CD4-positive, alpha-beta memory T cell (primary cell): ENCODE data around the gene METAP1D. TPM values are rescaled to one million over a fixed set of nuclear protein-coding genes. Genes with fewer than 3 reads are reported as not detected.

ENCODE experiments used
- CTCF ChIA-PET: fragments of 350-600 bp; sonication (Branson Sonifier 250); formaldehyde crosslinking; loops from one replicate; lab custom pipeline; 2021; ENCODE audit warnings: inconsistent platforms; ENCODE audit not compliant: partially characterized antibody; lab: Charles Lee
- POLR2A ChIA-PET: fragments of 350-600 bp; sonication (Branson Sonifier 250); formaldehyde crosslinking; loops from one replicate; lab custom pipeline; 2021; ENCODE audit not compliant: partially characterized antibody; lab: Charles Lee
- DNase-seq, 5 donors: peaks; one replicate each; pipeline versions ENCODE4 v3.0.0 to v3.0.0-alpha.2; 2020 to 2022; ENCODE audit warnings: mixed read lengths in 1 of 5
- H3K27ac ChIP-seq: one replicate; pipeline ENCODE4 v1.7.0; 2013; ENCODE audit warnings: low read depth, low read length
- H3K27me3 ChIP-seq: 2 replicates; pipeline ENCODE4 v1.7.0; 2013; ENCODE audit warnings: mild to moderate bottlenecking, low read length, moderate library complexity; ENCODE audit not compliant: insufficient read depth
- H3K36me3 ChIP-seq: 2 replicates; pipeline ENCODE4 v1.7.0; 2013; ENCODE audit warnings: mild to moderate bottlenecking, low read length, moderate library complexity; ENCODE audit not compliant: insufficient read depth
- H3K4me1 ChIP-seq: 2 replicates; pipeline ENCODE4 v1.7.0; 2013; ENCODE audit warnings: mild to moderate bottlenecking, low read length, moderate library complexity; ENCODE audit not compliant: insufficient read depth
- H3K4me3 ChIP-seq, 2 donors: one replicate each; pipeline ENCODE4 v1.7.0; 2013; ENCODE audit warnings: low read length in 2 of 2, mild to moderate bottlenecking in 1 of 2
- H3K9me3 ChIP-seq, 2 donors: one replicate each; pipeline ENCODE4 v1.7.0; 2013; ENCODE audit warnings: low read length in 2 of 2, control low read depth in 1 of 2; ENCODE audit not compliant: control insufficient read depth in 1 of 2
- H3K27ac Mint-ChIP-seq, 7 donors: one replicate each; pipeline ENCODE4 v1.8.0; 2020 to 2021; ENCODE audit warnings: mixed read lengths in 7 of 7, mild to moderate bottlenecking in 6 of 7, inconsistent platforms in 3 of 7, moderate library complexity in 3 of 7
- H3K27me3 Mint-ChIP-seq, 2 donors: one replicate each; pipeline ENCODE4 v1.8.0; 2020 to 2021; ENCODE audit warnings: mixed read lengths in 2 of 2
- H3K36me3 Mint-ChIP-seq, 2 donors: one replicate each; pipeline ENCODE4 v1.8.0; 2020 to 2021; ENCODE audit warnings: mixed read lengths in 2 of 2, inconsistent platforms in 1 of 2, mild to moderate bottlenecking in 1 of 2
- H3K4me1 Mint-ChIP-seq, 4 donors: one replicate each; pipeline ENCODE4 v1.8.0; 2020 to 2021; ENCODE audit warnings: mixed read lengths in 4 of 4, mild to moderate bottlenecking in 1 of 4
- H3K4me3 Mint-ChIP-seq, 8 donors: one replicate each; pipeline ENCODE4 v1.8.0; 2020 to 2021; ENCODE audit warnings: mixed read lengths in 8 of 8, mild to moderate bottlenecking in 7 of 8, moderate library complexity in 6 of 8, inconsistent platforms in 3 of 8
- H3K9me3 Mint-ChIP-seq, 8 donors: one replicate each; pipeline ENCODE4 v1.8.0; 2020 to 2021; ENCODE audit warnings: mixed read lengths in 8 of 8, mild to moderate bottlenecking in 5 of 8, inconsistent platforms in 3 of 8, moderate library complexity in 1 of 8
- intact Hi-C: fragments of 100-400 bp; cut with micrococcal nuclease; formaldehyde crosslinking; loops from one replicate; pipeline ENCODE4 v1.15.1; 2023
- polyA plus RNA-seq, 2 donors: library from polyadenylated mRNA; unstranded; fragments of 300-500 nt; fragmentation: Illumina TruSeq; gene quantifications; one replicate each; pipeline ENCODE4 v1.2.3, GENCODE V29; 2021
- total RNA-seq, 2 experiments: library from RNA; stranded (reverse); gene quantifications; one replicate each; pipeline ENCODE4 v1.2.3, GENCODE V29; 2021

Gene METAP1D
- total and polyA plus RNA-seq, 4 experiments from 2014 or later, result 3.5 to 7.3 (median 6.5) TPM

DNA sequence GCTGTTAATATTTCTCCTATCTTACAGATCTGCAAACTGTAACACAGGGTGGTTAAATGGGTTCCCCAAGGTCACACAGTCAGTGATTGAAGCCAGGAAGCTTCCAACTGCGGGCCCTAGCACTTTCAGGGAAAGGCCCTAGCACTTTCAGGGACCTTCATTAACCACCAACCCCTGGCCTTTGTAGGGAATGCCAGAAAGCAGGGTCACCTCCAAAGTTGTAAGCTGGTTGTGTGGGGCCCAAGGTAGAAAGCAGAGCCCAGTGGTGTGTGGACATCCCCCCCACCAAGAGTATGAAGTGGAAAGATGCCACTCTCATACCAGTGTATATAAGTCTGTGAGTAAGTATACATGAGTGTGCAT, 98.5 kb downstream of the METAP1D start:
- H3K9me3 Mint-ChIP-seq, result peaks cover 0 to 24% (median 5%) of the 10 kb centered on the region in 8 donors
- peaks cover 56% of the 10 kb centered on the region in 2 donors for H3K27me3 Mint-ChIP-seq
- peaks cover 33 to 74% (median 52%) of the 10 kb centered on the region in 4 donors for H3K4me1 Mint-ChIP-seq
- Histone ChIP-seq H3K9me3 (no peaks in the 10 kb centered on the region), H3K4me1 (peaks cover 97% of the 10 kb centered on the region), H3K4me3 (no peak overlapping the region), H3K27ac (no peak overlapping the region), H3K27me3 (peaks cover 95% of the 10 kb centered on the region), H3K36me3 (no peaks in the 10 kb centered on the region)
- peak in 2 of 5 donors; percentile 9 to 17 for DNase-seq
- H3K4me3 Mint-ChIP-seq, result peak overlapping the region; percentile 7 to 74 (median 58)
- H3K27ac Mint-ChIP-seq, result peak overlapping the region in 4 of 7 donors; percentile 64 to 87 (median 73)
- H3K36me3 Mint-ChIP-seq, result peaks cover 0 to 2% of the 10 kb centered on the region in 2 donors
- CTCF ChIA-PET, result no interaction called here
- intact Hi-C loops, result loop anchor here (5.0 kb wide), 1 partner anchor 1171 kb away; the partner anchor contains the start of gene GORASP2
- POLR2A ChIA-PET, result interaction anchor here (13.6 kb wide), 1 partner anchor 11 kb away, joined by 186 read pairs; the partner anchor contains the start of gene DLX1

DNA sequence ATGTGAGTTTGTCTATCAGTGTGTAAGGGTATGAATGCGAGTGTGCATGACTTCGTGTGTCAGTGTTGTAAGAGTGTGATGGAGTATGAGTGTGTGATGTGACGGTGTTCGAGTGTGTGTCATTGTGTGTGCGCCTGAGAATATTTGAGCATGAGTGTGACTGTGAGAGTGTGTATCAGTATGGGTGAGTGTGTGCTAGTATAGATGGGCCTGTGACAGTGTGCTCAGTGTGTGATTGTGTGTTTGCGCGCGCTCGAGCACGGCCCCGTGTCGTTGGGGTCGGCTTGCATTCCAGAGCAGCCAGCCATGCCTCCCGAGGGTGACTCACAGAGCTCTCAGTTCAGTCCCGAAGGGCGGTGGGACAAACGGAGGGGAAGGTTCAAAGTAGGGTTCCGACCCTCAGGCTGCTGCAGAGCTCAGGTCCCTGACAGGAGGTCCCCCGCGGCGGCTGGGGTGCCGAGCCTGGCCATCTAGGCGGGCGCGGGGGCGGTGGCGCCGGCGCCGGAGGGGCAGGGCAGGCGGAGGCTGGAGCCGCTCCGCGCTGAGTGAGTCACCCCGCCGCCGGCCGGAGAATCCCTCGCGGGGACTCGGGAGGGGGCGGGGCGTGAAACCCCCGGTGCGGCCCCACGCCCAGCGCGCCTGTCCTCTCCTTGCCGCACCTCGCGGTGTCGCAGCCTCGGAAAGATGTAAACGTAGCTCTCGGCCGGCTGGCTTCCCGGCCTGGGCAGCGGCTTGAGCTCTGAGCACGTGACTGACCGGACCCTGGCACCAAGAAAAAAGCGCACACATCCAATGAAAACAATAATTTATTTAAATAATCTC, 99.1 kb downstream of the METAP1D start:
- Histone ChIP-seq H3K9me3 (no peaks in the 10 kb centered on the region), H3K27ac (no peak overlapping the region), H3K4me1 (peaks cover 97% of the 10 kb centered on the region), H3K36me3 (no peaks in the 10 kb centered on the region), H3K4me3 (no peak overlapping the region), H3K27me3 (peaks cover 94% of the 10 kb centered on the region)
- DNase-seq, result peak in 2 of 5 donors; percentile 27 to 45
- CTCF ChIA-PET, result interaction anchor here (1.6 kb wide), 1 partner anchor 15 kb away, joined by 4 read pairs; no protein-coding TSS in a partner anchor
- POLR2A ChIA-PET, result interaction anchor here (13.6 kb wide), 1 partner anchor 11 kb away, joined by 186 read pairs; the partner anchor contains the start of gene DLX1
- H3K4me3 Mint-ChIP-seq, result peak overlapping the region; percentile 7 to 74 (median 58)
- peaks cover 34 to 74% (median 56%) of the 10 kb centered on the region in 4 donors for H3K4me1 Mint-ChIP-seq
- peaks cover 55 to 56% of the 10 kb centered on the region in 2 donors for H3K27me3 Mint-ChIP-seq
- H3K27ac Mint-ChIP-seq, result peak overlapping the region in 5 of 7 donors; percentile 44 to 87 (median 79)
- H3K36me3 Mint-ChIP-seq, result peaks cover 0 to 4% of the 10 kb centered on the region in 2 donors
- intact Hi-C loops, result loop anchor here (5.0 kb wide), 1 partner anchor 1172 kb away; the partner anchor contains the start of gene GORASP2
- peaks cover 0 to 24% (median 4%) of the 10 kb centered on the region in 8 donors for H3K9me3 Mint-ChIP-seq

GRCh38 chr2:172099472-172100079, 99.8 kb downstream of the METAP1D start:
- Histone ChIP-seq H3K27ac (no peak overlapping the region), H3K36me3 (no peaks in the 10 kb centered on the region), H3K4me1 (peaks cover 95% of the 10 kb centered on the region), H3K27me3 (peaks cover 97% of the 10 kb centered on the region), H3K9me3 (no peaks in the 10 kb centered on the region), H3K4me3 (no peak overlapping the region)
- Mint-ChIP-seq H3K27ac (peak overlapping the region in 2 of 7 donors; percentile 41 to 85), H3K36me3 (peaks cover 0 to 6% of the 10 kb centered on the region in 2 donors), H3K4me1 (peaks cover 35 to 75% (median 59%) of the 10 kb centered on the region in 4 donors), H3K27me3 (peaks cover 56 to 58% of the 10 kb centered on the region in 2 donors), H3K4me3 (peak overlapping the region in 5 of 8 donors; percentile 21 to 48 (median 35)), H3K9me3 (peaks cover 0 to 25% (median 6%) of the 10 kb centered on the region in 8 donors)
- POLR2A ChIA-PET, result interaction anchor here (13.6 kb wide), 1 partner anchor 12 kb away, joined by 186 read pairs; the partner anchor contains the start of gene DLX1
- CTCF ChIA-PET, result interaction anchor here (1.6 kb wide), 1 partner anchor 14 kb away, joined by 4 read pairs; no protein-coding TSS in a partner anchor
- DNase-seq, result peak in 1 of 5 donors; percentile 28
- intact Hi-C loops, result loop anchor here (5.0 to 10.0 kb wide), 4 partner anchors 105 to 1172 kb away; partner anchors contain the start of genes DYNC1I2, GORASP2, METAP1D and PDK1

DNA sequence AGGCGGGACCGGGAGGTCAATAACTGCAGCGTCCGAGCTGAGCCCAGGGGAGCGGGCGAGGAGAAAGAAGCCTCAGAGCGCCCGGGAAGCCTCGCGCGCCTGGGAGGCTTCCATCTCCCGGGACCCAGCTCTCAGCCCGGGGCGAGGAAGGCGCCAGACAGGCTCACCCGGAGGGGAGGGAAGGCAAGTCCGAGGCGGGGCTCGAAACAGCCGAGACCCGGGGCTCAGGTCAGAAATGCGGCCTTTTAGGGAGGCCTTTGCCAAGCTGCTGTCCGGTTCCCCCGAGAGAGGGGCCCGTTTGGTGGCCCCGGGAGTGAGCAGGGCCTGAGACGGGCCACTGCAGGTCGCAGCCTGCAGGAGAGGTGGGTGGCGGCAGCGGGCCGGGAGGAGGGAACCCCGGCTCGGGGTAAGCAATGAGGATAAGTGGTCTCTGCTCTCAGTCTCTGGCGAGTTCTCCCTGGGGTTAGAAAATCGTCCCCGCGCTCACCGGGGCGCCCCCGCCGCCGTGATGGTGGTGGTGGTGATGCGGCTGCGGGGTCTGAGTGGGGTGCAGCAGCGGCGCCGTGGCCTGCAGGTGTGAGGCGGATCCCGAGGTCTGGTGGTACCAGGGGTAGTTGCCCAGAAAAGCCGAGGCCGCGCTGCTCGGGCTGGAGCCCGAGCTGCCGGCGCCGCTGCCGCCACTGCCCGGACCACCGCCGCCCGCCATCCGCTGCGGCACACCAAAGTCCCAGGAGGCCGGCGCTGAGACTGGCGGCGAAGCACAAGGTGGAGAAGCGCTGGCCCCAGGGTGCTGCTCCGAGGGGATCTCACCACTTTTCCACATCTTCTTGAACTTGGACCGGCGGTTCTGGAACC, 100.6 kb downstream of the METAP1D start:
- Histone ChIP-seq H3K36me3 (no peaks in the 10 kb centered on the region), H3K4me3 (no peak overlapping the region), H3K9me3 (no peaks in the 10 kb centered on the region), H3K27me3 (peaks cover 96% of the 10 kb centered on the region), H3K4me1 (peaks cover 88% of the 10 kb centered on the region), H3K27ac (no peak overlapping the region)
- peaks cover 57 to 58% of the 10 kb centered on the region in 2 donors for H3K27me3 Mint-ChIP-seq
- peak overlapping the region; percentile 55 to 91 (median 76) for H3K4me3 Mint-ChIP-seq
- POLR2A ChIA-PET, result interaction anchor here (13.6 kb wide), 1 partner anchor 13 kb away, joined by 186 read pairs; the partner anchor contains the start of gene DLX1
- intact Hi-C loops, result loop anchor here (5.0 to 10.0 kb wide), 3 partner anchors 106 to 457 kb away; partner anchors contain the start of genes DYNC1I2, METAP1D and PDK1
- H3K27ac Mint-ChIP-seq, result peak overlapping the region in 4 of 7 donors; percentile 19 to 88 (median 71)
- peaks cover 0 to 24% (median 5%) of the 10 kb centered on the region in 8 donors for H3K9me3 Mint-ChIP-seq
- H3K4me1 Mint-ChIP-seq, result peaks cover 34 to 72% (median 56%) of the 10 kb centered on the region in 4 donors
- H3K36me3 Mint-ChIP-seq, result peaks cover 0 to 6% of the 10 kb centered on the region in 2 donors
- CTCF ChIA-PET, result interaction anchor here (1.6 kb wide), 1 partner anchor 13 kb away, joined by 4 read pairs; no protein-coding TSS in a partner anchor
- DNase-seq, result peak in 2 of 5 donors; percentile 19 to 27

DNA sequence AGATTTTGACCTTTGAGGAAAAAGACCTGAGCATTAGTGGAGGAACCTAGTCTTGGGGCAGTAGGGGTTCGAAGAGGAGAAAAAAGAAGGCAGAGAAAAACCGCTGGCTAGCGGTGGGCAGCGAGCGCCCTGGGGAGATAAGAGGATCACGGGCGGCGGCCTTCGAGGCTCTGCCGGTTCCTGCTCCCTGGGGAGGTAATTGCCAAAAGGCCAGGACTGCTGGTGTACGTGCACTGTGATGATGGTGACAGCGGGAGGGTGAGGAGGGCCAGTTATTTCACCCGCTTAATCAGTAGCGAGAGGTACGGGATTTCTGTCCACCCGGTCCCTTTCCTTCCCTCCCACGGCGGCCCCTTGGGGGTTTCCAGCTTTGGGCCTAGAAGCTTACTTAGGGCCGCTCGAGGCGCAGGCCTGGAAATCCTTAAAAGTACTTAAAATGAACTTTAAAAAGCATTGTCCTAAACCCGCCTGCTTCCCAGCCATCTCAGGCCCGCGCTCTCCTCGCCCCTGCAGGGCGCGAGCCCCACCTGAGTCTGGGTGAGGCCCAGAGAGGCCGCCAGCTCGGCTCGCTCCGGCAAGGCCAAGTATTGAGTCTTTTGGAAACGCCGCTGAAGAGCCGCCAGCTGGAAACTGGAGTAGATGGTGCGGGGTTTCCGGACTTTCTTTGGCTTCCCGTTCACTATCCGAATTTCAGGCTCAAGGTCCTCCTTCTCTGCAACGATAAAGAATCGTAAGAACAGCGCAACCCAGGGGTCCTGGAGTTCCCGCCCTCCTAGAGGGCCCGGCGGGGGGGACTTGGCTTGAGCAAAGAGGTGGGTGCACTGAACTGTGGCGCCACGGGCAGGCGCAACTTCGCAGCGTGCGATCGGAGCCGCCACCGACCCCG, 101.4 kb downstream of the METAP1D start:
- Histone ChIP-seq H3K4me3 (peak overlapping the region in 1 of 2 donors; percentile 60), H3K36me3 (no peaks in the 10 kb centered on the region), H3K9me3 (no peaks in the 10 kb centered on the region), H3K27me3 (peaks cover 96% of the 10 kb centered on the region), H3K27ac (no peak overlapping the region), H3K4me1 (peaks cover 87% of the 10 kb centered on the region)
- peak in 2 of 5 donors; percentile 29 to 40 for DNase-seq
- Mint-ChIP-seq H3K36me3 (peaks cover 0 to 6% of the 10 kb centered on the region in 2 donors), H3K4me3 (peak overlapping the region; percentile 79 to 91 (median 86)), H3K27ac (peak overlapping the region in 5 of 7 donors; percentile 81 to 89 (median 86)), H3K9me3 (peaks cover 0 to 21% (median 2%) of the 10 kb centered on the region in 8 donors), H3K4me1 (peaks cover 27 to 72% (median 54%) of the 10 kb centered on the region in 4 donors), H3K27me3 (peaks cover 57 to 58% of the 10 kb centered on the region in 2 donors)
- CTCF ChIA-PET, result interaction anchor here (1.1 to 4.1 kb wide), 4 partner anchors 9 to 361 kb away, joined by 4 to 24 read pairs (median 4); no protein-coding TSS in a partner anchor
- intact Hi-C loops, result loop anchor here (5.0 to 10.0 kb wide), 3 partner anchors 106 to 456 kb away; partner anchors contain the start of genes DYNC1I2, METAP1D and PDK1
- POLR2A ChIA-PET, result interaction anchor here (0.7 to 13.6 kb wide), 4 partner anchors 14 to 455 kb away, joined by 3 to 186 read pairs (median 10); partner anchors contain the start of genes DLX1 and PDK1
